Retina (tissue), 1 donor: ENCODE results near the gene DZIP3.

Experiments
- DNase-seq: peaks from one replicate; pipeline ENCODE4 v3.0.0-alpha.2; 2016

DZIP3 gene

GRCh38 chr3:108705045-108705444 lies 115.5 kb downstream of the DZIP3 start:
- DNase-seq: no peak

- no peak for DNase-seq
Measured at GRCh38 chr3:108713009-108713516, 123.5 kb downstream of the DZIP3 start.

- no peak for DNase-seq
Measured at GRCh38 chr3:108713816-108714215, 124.3 kb downstream of the DZIP3 start.

GRCh38 chr3:108718454-108718853 lies 128.9 kb downstream of the DZIP3 start:
- no peak for DNase-seq

- DNase-seq: no peak
Measured at GRCh38 chr3:108719178-108719806, 129.8 kb downstream of the DZIP3 start.

- no peak for DNase-seq
Measured at GRCh38 chr3:108722724-108723123, 133.2 kb downstream of the DZIP3 start.

GRCh38 chr3:108724101-108724500 lies 134.6 kb downstream of the DZIP3 start:
- no peak for DNase-seq

- DNase-seq: no peak
Measured at GRCh38 chr3:108728105-108728504, 138.6 kb downstream of the DZIP3 start.

- no peak for DNase-seq
Measured at GRCh38 chr3:108728934-108729333, 139.4 kb downstream of the DZIP3 start.

GRCh38 chr3:108736821-108737220 lies 147.3 kb downstream of the DZIP3 start:
- no peak for DNase-seq

GRCh38 chr3:108742929-108743328 lies 153.4 kb downstream of the DZIP3 start:
- no peak for DNase-seq
